SK-N-SH (cell line): ENCODE data around the gene MED29. TPM values are rescaled to one million over a fixed set of nuclear protein-coding genes. Genes with fewer than 3 reads are reported as not detected.
A peak's percentile ranks its signal among the peaks of the same experiment; 100 is the strongest.

Experiments used
- CTCF ChIA-PET: fragments of 300-600, 350-600 bp; formaldehyde crosslinking; extraction: SDS; loops from one replicate; lab custom pipeline; 2021; lab: Yijun Ruan, JAX
- POLR2A ChIA-PET: fragments of 350-600 bp; sonication (Branson Sonifier 250); formaldehyde crosslinking; extraction: SDS; loops from one replicate; lab custom pipeline; 2020; ENCODE audit warnings: antibody characterized with exemption, inconsistent platforms; lab: Yijun Ruan, JAX
- DNase-seq: peaks from one replicate; pipeline ENCODE4 v3.0.0; 2012
- H2AFZ ChIP-seq: fragments of 200-600 bp; sonication (generic); 2 replicates; pipeline ENCODE4 v1.8.1; 2016; ENCODE audit warnings: antibody characterized with exemption, mild to moderate bottlenecking, low read depth
- H3F3A ChIP-seq: fragments of 200-600 bp; sonication (generic); replicated peaks from 2 replicates; pipeline ENCODE3; 2016; ENCODE audit warnings: antibody characterized with exemption, mild to moderate bottlenecking; ENCODE audit not compliant: insufficient read depth
- H3K27ac ChIP-seq, 2 experiments: fragments of 200-500 bp in 1 of 2; fragments of 200-600 bp in 1 of 2; sonication (Bioruptor generic) in 1 of 2; sonication (generic), shearing (Covaris generic) in 1 of 2; 2 replicates each; pipeline versions ENCODE4 v1.5.1 to v1.6.1; 2014 to 2016; ENCODE audit warnings: low read depth in 2 of 2, inconsistent platforms in 1 of 2, low read length in 1 of 2, mild to moderate bottlenecking in 1 of 2, mixed read lengths in 1 of 2
- H3K27me3 ChIP-seq: fragments of 200-600 bp; sonication (generic), shearing (Covaris generic); 2 replicates; pipeline ENCODE4 v1.6.1; 2016; ENCODE audit warnings: mixed run types; ENCODE audit not compliant: insufficient read depth
- H3K36me3 ChIP-seq, 2 experiments: fragments of 200-500 bp in 1 of 2; fragments of 200-600 bp in 1 of 2; sonication (Bioruptor generic) in 1 of 2; sonication (generic) in 1 of 2; replicated peaks in 1 of 2; 2 replicates each; pipeline versions ENCODE3 to v1.5.1; 2014 to 2016; ENCODE audit warnings: low read length in 1 of 2, mild to moderate bottlenecking in 1 of 2; ENCODE audit not compliant: insufficient read depth in 2 of 2, control insufficient read depth in 1 of 2
- H3K4me1 ChIP-seq, 2 experiments: fragments of 200-500 bp in 1 of 2; fragments of 200-600 bp in 1 of 2; sonication (Bioruptor generic) in 1 of 2; sonication (generic), shearing (Covaris generic) in 1 of 2; 2 replicates each; pipeline versions ENCODE4 v1.5.1 to v1.6.1; 2014 to 2016; ENCODE audit warnings: low read depth in 1 of 2, low read length in 1 of 2, mixed run types in 1 of 2; ENCODE audit not compliant: insufficient read depth in 2 of 2, control insufficient read depth in 1 of 2
- H3K4me2 ChIP-seq: fragments of 200-600 bp; sonication (generic), shearing (Covaris generic); 2 replicates; pipeline ENCODE4 v1.6.1; 2017; ENCODE audit warnings: mixed run types
- H3K4me3 ChIP-seq, 2 experiments: fragments of 200-500 bp in 1 of 2; fragments of 200-600 bp in 1 of 2; sonication (Bioruptor generic) in 1 of 2; sonication (generic), shearing (Covaris generic) in 1 of 2; 2 replicates each; pipeline versions ENCODE4 v1.5.1 to v1.8.1; 2014 to 2016; ENCODE audit warnings: low read depth in 2 of 2, inconsistent platforms in 1 of 2, low read length in 1 of 2, mild to moderate bottlenecking in 1 of 2, mixed read lengths in 1 of 2, moderate library complexity in 1 of 2
- H3K79me2 ChIP-seq: fragments of 200-600 bp; sonication (generic); 2 replicates; pipeline ENCODE4 v1.8.1; 2017; ENCODE audit warnings: mild to moderate bottlenecking; ENCODE audit not compliant: insufficient read depth
- H3K9ac ChIP-seq: fragments of 200-600 bp; sonication (generic); 2 replicates; pipeline ENCODE4 v1.6.1; 2017; ENCODE audit warnings: mixed run types
- H3K9me2 ChIP-seq: fragments of 200-600 bp; sonication (generic); 2 replicates; pipeline ENCODE4 v1.6.1; 2017; ENCODE audit warnings: mixed run types
- H3K9me3 ChIP-seq: fragments of 200-600 bp; sonication (generic); 2 replicates; pipeline ENCODE4 v1.6.1; 2017; ENCODE audit warnings: mixed run types, mild to moderate bottlenecking, moderate library complexity
- H4K20me1 ChIP-seq: fragments of 200-600 bp; sonication (generic); 2 replicates; pipeline ENCODE4 v1.6.1; 2017; ENCODE audit warnings: mild to moderate bottlenecking, mixed run types; ENCODE audit not compliant: insufficient read depth
- CHD2 ChIP-seq: fragments of 150-350 bp; IDR thresholded peaks from 2 replicates; pipeline ENCODE4 v1.6.1; 2018; ENCODE audit warnings: low read length; ENCODE audit not compliant: partially characterized antibody
- CTCF ChIP-seq: fragments of 200-600 bp; sonication (generic); IDR thresholded peaks from 2 replicates; pipeline ENCODE4 v1.6.1; 2017; ENCODE audit warnings: antibody characterized with exemption, mild to moderate bottlenecking, moderate library complexity
- FOSL2 ChIP-seq: IDR thresholded peaks from 2 replicates; pipeline ENCODE4 v1.4.0; 2012; ENCODE audit warnings: low read depth, mild to moderate bottlenecking, moderate library complexity, borderline replicate concordance
- GATA2 ChIP-seq: sonication (generic); formaldehyde crosslinking; IDR thresholded peaks from 2 replicates; pipeline ENCODE4 v1.5.0; 2020; ENCODE audit warnings: mild to moderate bottlenecking, missing genetic modification reagents
- JUND ChIP-seq: IDR thresholded peaks from 2 replicates; pipeline ENCODE4 v1.4.0; 2012
- MEF2A ChIP-seq: IDR thresholded peaks from 2 replicates; pipeline ENCODE4 v1.4.0; 2012; ENCODE audit warnings: low read depth, borderline replicate concordance
- MXI1 ChIP-seq: IDR thresholded peaks from 2 replicates; pipeline ENCODE4 v1.6.1; 2012; ENCODE audit warnings: mild to moderate bottlenecking, low read depth, low read length, improper control_type of control experiment
- NFIC ChIP-seq: IDR thresholded peaks from 2 replicates; pipeline ENCODE4 v1.4.0; 2012; ENCODE audit warnings: borderline replicate concordance
- NRF1 ChIP-seq: IDR thresholded peaks from 2 replicates; pipeline ENCODE4 v1.6.1; 2012; ENCODE audit warnings: low read depth, mild to moderate bottlenecking, low read length
- POLR2AphosphoS5 ChIP-seq: IDR thresholded peaks from 2 replicates; pipeline ENCODE4 v1.6.1; 2012; ENCODE audit warnings: low read depth, low read length
- RCOR1 ChIP-seq: fragments of 150-350 bp; IDR thresholded peaks from 2 replicates; pipeline ENCODE4 v1.6.1; 2017; ENCODE audit warnings: antibody characterized with exemption, low read length
- SIN3A ChIP-seq: IDR thresholded peaks from 2 replicates; pipeline ENCODE4 v1.6.1; 2012; ENCODE audit warnings: low read depth, mild to moderate bottlenecking, low read length, moderate library complexity, borderline replicate concordance
- TCF12 ChIP-seq: IDR thresholded peaks from 2 replicates; pipeline ENCODE4 v1.4.0; 2012
- USF2 ChIP-seq: fragments of 150-350 bp; IDR thresholded peaks from 2 replicates; pipeline ENCODE4 v1.6.1; 2017; ENCODE audit warnings: antibody characterized with exemption, low read length, low read depth, borderline replicate concordance
- YY1 ChIP-seq: IDR thresholded peaks from 2 replicates; pipeline ENCODE4 v1.4.0; 2012; ENCODE audit warnings: low read depth, mild to moderate bottlenecking
- ZBTB33 ChIP-seq: IDR thresholded peaks from 2 replicates; pipeline ENCODE4 v1.4.0; 2012; ENCODE audit warnings: low read depth, borderline replicate concordance
- WGBS: methylation state at CpG from one replicate; pipeline ENCODE4 v1.1.6; 2017; ENCODE audit warnings: low lambda C conversion rate; 5-methylcytosine and 5-hydroxymethylcytosine counted together
- polyA plus RNA-seq, 3 experiments: library from polyadenylated mRNA; depleted of rRNA; stranded (reverse); fragments of >200 nt; gene quantifications; 2 replicates each; pipeline ENCODE4 v1.2.3, GENCODE V29; 2012

The MED29 gene
- polyA plus RNA-seq, 1 of the 3 experiments (the other 2 are of a cell fraction) = 32.0 TPM

- Histone ChIP-seq H3K4me3 (peak overlapping the region; percentile 71 to 93), H3K27me3 (no peaks in the 10 kb centered on the region), H3K36me3 (peaks cover 0 to 14% of the 10 kb centered on the region in 2 experiments), H3K4me1 (peaks cover 4 to 12% of the 10 kb centered on the region in 2 experiments; a peak in 3 of 4 replicates), H4K20me1 (peaks cover 21% of the 10 kb centered on the region), H3K9me3 (no peaks in the 10 kb centered on the region), H2AFZ (peak overlapping the region; percentile 75; the same call in 1 of the 2 replicates), H3K9me2 (no peaks in the 10 kb centered on the region), H3K4me2 (peak overlapping the region; percentile 97), H3F3A (peaks cover 33% of the 10 kb centered on the region), H3K9ac (peak overlapping the region; percentile 97), H3K79me2 (peaks cover 63% of the 10 kb centered on the region), H3K27ac (peak overlapping the region; percentile 83 to 96)
- POLR2A ChIA-PET = interaction anchor here (0.6 to 3.8 kb wide), 4 partner anchors 9 to 1122 kb away, joined by 3 to 39 read pairs (median 3); partner anchors contain the start of gene RPS16
- DNase-seq = no peak
- WGBS = 2% methylated on average over 17 of the region's 17 CpGs
- no peak for TF ChIP-seq CTCF
- CTCF ChIA-PET = interaction anchor here (0.6 to 2.1 kb wide), 6 partner anchors 9 to 300 kb away, joined by 3 to 12 read pairs (median 3); partner anchors contain the start of genes EID2B, PLEKHG2 and RPS16
These were observed 53.5 kb downstream of the MED29 start for GRCh38 chr19:39444598-39445195.

GRCh38 chr19:39445196-39446111 is 54.3 kb downstream of the MED29 start, which contains the start of gene SUPT5H:
SUPT5H (plus strand) TSS chr19:39445582; CDS start chr19:39445891, 309 bp downstream.
- POLR2A ChIA-PET = interaction anchor here (0.6 to 3.8 kb wide), 5 partner anchors 10 to 1121 kb away, joined by 3 to 39 read pairs (median 3); partner anchors contain the start of gene RPS16
- H2AFZ ChIP-seq = peak within 1 kb of the TSS; percentile 77; the same call in 1 of the 2 replicates
- peak within 1 kb of the TSS; percentile 97 for H3K4me2 ChIP-seq
- H3K79me2 ChIP-seq = peaks cover 70% of the 10 kb centered on the region
- H3K9ac ChIP-seq = peak within 1 kb of the TSS; percentile 97
- H3K4me1 ChIP-seq = peaks cover 4 to 12% of the 10 kb centered on the region in 2 experiments; a peak in 3 of 4 replicates
- H3K27me3 ChIP-seq = no peaks in the 10 kb centered on the region
- H3K27ac ChIP-seq = peak within 1 kb of the TSS; percentile 83 to 96
- H3K4me3 ChIP-seq = peak within 1 kb of the TSS; percentile 71 to 93
- no peaks in the 10 kb centered on the region for H3K9me2 ChIP-seq
- H3K36me3 ChIP-seq = peaks cover 0 to 14% of the 10 kb centered on the region in 2 experiments
- peak; percentile 96 for DNase-seq
- H4K20me1 ChIP-seq = peaks cover 29% of the 10 kb centered on the region
- CTCF ChIA-PET = interaction anchor here (0.6 to 2.1 kb wide), 7 partner anchors 10 to 300 kb away, joined by 3 to 12 read pairs (median 3); partner anchors contain the start of genes EID2B, PLEKHG2 and RPS16
- peaks cover 33% of the 10 kb centered on the region for H3F3A ChIP-seq
- WGBS = 2% methylated on average over 52 of the region's 68 CpGs
- H3K9me3 ChIP-seq = no peaks in the 10 kb centered on the region
- no peak for TF ChIP-seq JUND
- no peak for TF ChIP-seq NRF1
- peak; percentile 88 for TF ChIP-seq POLR2AphosphoS5
- no peak; the same call in none of the 2 replicates for TF ChIP-seq MXI1
- peak; percentile 97 for TF ChIP-seq YY1
- peak; percentile 99 for TF ChIP-seq SIN3A
- no peak; the same call in 1 of the 2 replicates for TF ChIP-seq RCOR1
- no peak for TF ChIP-seq NFIC
- no peak for TF ChIP-seq FOSL2
- TF ChIP-seq TCF12 = no peak; the same call in 1 of the 2 replicates
- peak; percentile 100 for TF ChIP-seq CHD2
- TF ChIP-seq USF2 = no peak
- TF ChIP-seq MEF2A = no peak
- no peak for TF ChIP-seq CTCF
- peak; percentile 100 for TF ChIP-seq ZBTB33
- TF ChIP-seq GATA2 (CRISPR knock-in tag) = no peak
